Sigmoid colon (tissue), 7 donors: ENCODE measurements around the gene LDLRAD4. TPM values are rescaled to one million over a fixed set of nuclear protein-coding genes. Genes with fewer than 3 reads are reported as not detected.

Source experiments
- DNase-seq: peaks from one replicate; pipeline ENCODE4 v3.0.0-alpha.2; 2019
- H3K27ac ChIP-seq, 4 donors: fragments of 200-600 bp; sonication (generic); one replicate each; pipeline ENCODE4 v1.5.1; 2016 to 2019; ENCODE audit warnings: mild to moderate bottlenecking in 1 of 4
- H3K27me3 ChIP-seq, 3 donors: fragments of 200-600 bp; sonication (generic); one replicate each; pipeline ENCODE4 v1.5.1; 2019; ENCODE audit warnings: mild to moderate bottlenecking in 1 of 3
- H3K36me3 ChIP-seq, 4 donors: fragments of 200-600 bp; sonication (generic); one replicate each; pipeline ENCODE4 v1.5.1; 2016 to 2019
- H3K4me1 ChIP-seq, 4 donors: fragments of 200-600 bp; sonication (generic); one replicate each; pipeline ENCODE4 v1.5.1; 2017 to 2019
- H3K4me3 ChIP-seq, 4 donors: fragments of 200-600 bp; sonication (generic); one replicate each; pipeline ENCODE4 v1.5.1; 2017 to 2019; ENCODE audit warnings: mild to moderate bottlenecking in 2 of 4, moderate library complexity in 1 of 4
- H3K9me3 ChIP-seq, 4 donors: fragments of 200-600 bp in 3 of 4; sonication (generic) in 3 of 4; one replicate each; pipeline versions ENCODE4 v1.5.1 to v1.6.1; 2013 to 2019
- EP300 ChIP-seq, 4 donors: sonication (generic); formaldehyde crosslinking; IDR thresholded peaks; one replicate each; pipeline ENCODE4 v1.6.1; 2017; ENCODE audit warnings: antibody characterized with exemption in 4 of 4
- POLR2A ChIP-seq, 2 donors: fragments of 450-650 bp; IDR thresholded peaks; one replicate each; pipeline ENCODE4 v1.6.1; 2016; ENCODE audit warnings: antibody characterized with exemption in 2 of 2, mild to moderate bottlenecking in 2 of 2, moderate library complexity in 2 of 2
- POLR2AphosphoS5 ChIP-seq, 4 donors: sonication (generic); formaldehyde crosslinking; IDR thresholded peaks; one replicate each; pipeline ENCODE4 v1.6.1; 2017; ENCODE audit warnings: antibody characterized with exemption in 4 of 4
- WGBS, 2 donors: extraction: QIAGEN DNeasy Blood & Tissue Kit; methylation state at CpG; one replicate each; pipeline ENCODE4 v1.1.7; 2013; 5-methylcytosine and 5-hydroxymethylcytosine counted together
- intact Hi-C: fragments of 100-400 bp; cut with DNase I; formaldehyde crosslinking; loops from one replicate; pipeline ENCODE4 v1.15.1; 2023
- polyA plus RNA-seq, 3 donors: library from polyadenylated mRNA; stranded (reverse); fragments of 200-250 nt; gene quantifications; one replicate each; pipeline ENCODE4 v1.2.3, GENCODE V29; 2013
- total RNA-seq, 4 donors: library from RNA; depleted of rRNA; stranded (reverse); fragments of >200 nt; gene quantifications; one replicate each; pipeline ENCODE4 v1.1.0, GENCODE V29; 2016
- TF ChIP-seq, protein P1 (sequence below), 4 experiments: fragments of 450-650 bp in 3 of 4; fragments of 200-600 bp in 1 of 4; IDR thresholded peaks; one replicate each; pipeline ENCODE4 v1.5.1; 2016 to 2019; ENCODE audit warnings: antibody characterized with exemption in 4 of 4, mild to moderate bottlenecking in 3 of 4, moderate library complexity in 2 of 4
- donor health status: healthy with polysubstance abuse.
- donor health status: Bipolar disorder and iron deficiency.
- donor health status: healthy.

The LDLRAD4 gene
- total and polyA plus RNA-seq, 7 donors = 1.2 to 28.2 (median 17.2) TPM

- Histone ChIP-seq H3K27ac (no peak overlapping the region), H3K36me3 (peaks cover 0 to 13% (median 3%) of the 10 kb centered on the region in 4 donors), H3K9me3 (no peaks in the 10 kb centered on the region), H3K4me3 (no peak overlapping the region), H3K4me1 (peaks cover 0 to 23% (median 5%) of the 10 kb centered on the region in 4 donors), H3K27me3 (no peaks in the 10 kb centered on the region)
- DNase-seq = no peak
- intact Hi-C loops = no loop called here
- 90 to 94% methylated on average over 16 of the region's 16 CpGs for WGBS, 2 donors
- TF ChIP-seq EP300 (IDR thresholded peaks at IDR 0.05) (no peak), POLR2AphosphoS5 (IDR thresholded peaks at IDR 0.05) (no peak), POLR2A (IDR thresholded peaks at IDR 0.05) (no peak)
- TF ChIP-seq, protein P1, sequence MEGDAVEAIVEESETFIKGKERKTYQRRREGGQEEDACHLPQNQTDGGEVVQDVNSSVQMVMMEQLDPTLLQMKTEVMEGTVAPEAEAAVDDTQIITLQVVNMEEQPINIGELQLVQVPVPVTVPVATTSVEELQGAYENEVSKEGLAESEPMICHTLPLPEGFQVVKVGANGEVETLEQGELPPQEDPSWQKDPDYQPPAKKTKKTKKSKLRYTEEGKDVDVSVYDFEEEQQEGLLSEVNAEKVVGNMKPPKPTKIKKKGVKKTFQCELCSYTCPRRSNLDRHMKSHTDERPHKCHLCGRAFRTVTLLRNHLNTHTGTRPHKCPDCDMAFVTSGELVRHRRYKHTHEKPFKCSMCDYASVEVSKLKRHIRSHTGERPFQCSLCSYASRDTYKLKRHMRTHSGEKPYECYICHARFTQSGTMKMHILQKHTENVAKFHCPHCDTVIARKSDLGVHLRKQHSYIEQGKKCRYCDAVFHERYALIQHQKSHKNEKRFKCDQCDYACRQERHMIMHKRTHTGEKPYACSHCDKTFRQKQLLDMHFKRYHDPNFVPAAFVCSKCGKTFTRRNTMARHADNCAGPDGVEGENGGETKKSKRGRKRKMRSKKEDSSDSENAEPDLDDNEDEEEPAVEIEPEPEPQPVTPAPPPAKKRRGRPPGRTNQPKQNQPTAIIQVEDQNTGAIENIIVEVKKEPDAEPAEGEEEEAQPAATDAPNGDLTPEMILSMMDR (IDR thresholded peaks at IDR 0.05) = no peak
These were observed 275.2 kb downstream of the LDLRAD4 start for GRCh38 chr18:13493725-13494124.

GRCh38 chr18:13494871-13495445, 276.4 kb downstream of the LDLRAD4 start:
- peaks cover 0 to 15% (median 3%) of the 10 kb centered on the region in 4 donors for H3K36me3 ChIP-seq
- WGBS, 2 donors = 84 to 86% methylated on average over 14 of the region's 14 CpGs
- H3K9me3 ChIP-seq = no peaks in the 10 kb centered on the region
- H3K4me3 ChIP-seq = no peak overlapping the region
- H3K27ac ChIP-seq = no peak overlapping the region
- no peaks in the 10 kb centered on the region for H3K27me3 ChIP-seq
- intact Hi-C loops = no loop called here
- DNase-seq = no peak
- peaks cover 0 to 21% (median 5%) of the 10 kb centered on the region in 4 donors for H3K4me1 ChIP-seq
- no peak for TF ChIP-seq POLR2AphosphoS5 (IDR thresholded peaks at IDR 0.05)
- no peak for TF ChIP-seq EP300 (IDR thresholded peaks at IDR 0.05)
- TF ChIP-seq, protein P1 (IDR thresholded peaks at IDR 0.05) = no peak
- no peak for TF ChIP-seq POLR2A (IDR thresholded peaks at IDR 0.05)

- Histone ChIP-seq H3K9me3 (no peaks in the 10 kb centered on the region), H3K36me3 (peaks cover 0 to 15% (median 3%) of the 10 kb centered on the region in 4 donors), H3K27me3 (no peaks in the 10 kb centered on the region), H3K4me1 (peaks cover 0 to 23% (median 9%) of the 10 kb centered on the region in 4 donors), H3K27ac (no peak overlapping the region), H3K4me3 (no peak overlapping the region)
- WGBS, 2 donors = 78 to 84% methylated on average over 8 of the region's 8 CpGs
- no peak for DNase-seq
- TF ChIP-seq, protein P1 (IDR thresholded peaks at IDR 0.05) = no peak
- TF ChIP-seq POLR2A (IDR thresholded peaks at IDR 0.05) = no peak
- no peak for TF ChIP-seq EP300 (IDR thresholded peaks at IDR 0.05)
- intact Hi-C loops = no loop called here
These were observed 277.4 kb downstream of the LDLRAD4 start for GRCh38 chr18:13495961-13496360.

DNA sequence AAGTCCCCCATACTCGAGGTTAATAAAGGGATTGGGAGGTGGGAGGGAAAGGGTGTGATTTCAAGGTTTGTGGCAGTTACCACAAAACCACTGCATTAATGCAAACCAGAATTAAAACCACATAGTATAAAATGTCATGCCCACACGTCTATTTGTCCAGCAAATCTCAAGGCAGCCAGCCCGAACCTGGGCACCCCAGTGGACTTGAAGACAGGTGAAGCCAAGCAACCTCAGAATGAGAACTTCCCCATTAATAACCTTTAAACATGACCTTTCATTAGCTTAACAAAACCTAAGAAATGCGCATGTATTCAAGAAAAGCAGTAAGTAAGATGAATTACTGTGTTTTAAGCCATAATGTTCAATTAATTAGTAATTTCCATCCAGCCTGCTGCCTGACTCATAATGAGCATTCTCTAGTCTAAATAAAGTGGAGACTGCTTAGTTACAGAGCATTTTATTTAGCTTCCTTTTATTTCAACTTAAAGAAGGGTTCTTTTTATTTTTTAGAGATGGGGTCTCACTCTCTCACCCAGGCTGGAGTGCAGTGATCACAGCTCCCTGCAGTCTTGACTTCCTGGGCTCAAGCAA, 278.2 kb downstream of the LDLRAD4 start:
- H3K4me3 ChIP-seq = no peak overlapping the region
- TF ChIP-seq POLR2AphosphoS5 (IDR thresholded peaks at IDR 0.05) = no peak
- TF ChIP-seq EP300 (IDR thresholded peaks at IDR 0.05) = no peak
- TF ChIP-seq, protein P1 (IDR thresholded peaks at IDR 0.05) = no peak
- no peak for TF ChIP-seq POLR2A (IDR thresholded peaks at IDR 0.05)
- peak; percentile 17 for DNase-seq
- no peaks in the 10 kb centered on the region for H3K27me3 ChIP-seq
- H3K27ac ChIP-seq = no peak overlapping the region
- peaks cover 0 to 15% (median 3%) of the 10 kb centered on the region in 4 donors for H3K36me3 ChIP-seq
- WGBS, 2 donors = 72 to 84% methylated on average over 4 of the region's 4 CpGs
- H3K9me3 ChIP-seq = no peaks in the 10 kb centered on the region
- H3K4me1 ChIP-seq = peaks cover 6 to 23% (median 15%) of the 10 kb centered on the region in 4 donors
- intact Hi-C loops = no loop called here
